ENCODE measurements around the gene RICTOR.

RICTOR gene

DNA sequence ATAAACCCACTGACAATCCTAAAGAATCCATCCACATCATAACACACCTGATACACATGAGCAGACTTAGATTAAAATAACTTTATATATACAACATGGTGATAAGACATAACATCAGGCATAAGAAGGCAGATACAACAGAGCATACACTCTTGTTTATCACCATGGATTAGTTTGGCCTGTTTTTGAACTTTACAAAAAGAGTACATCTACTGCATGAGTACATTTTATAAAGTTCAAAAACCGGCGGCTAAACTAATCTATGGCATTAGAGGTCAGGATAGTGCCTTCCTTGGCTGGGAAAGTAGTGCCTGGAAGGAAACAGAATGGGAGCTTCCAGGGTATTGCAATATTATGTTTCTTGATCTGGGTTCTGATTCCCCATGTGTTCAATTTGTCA is 15.1 kb downstream of the RICTOR start:
- no peak overlapping the region for H3K4me3 ChIP-seq (replicated peaks in 1 of 2; ENCODE audit: low read depth in 2 of 2, low read length in 2 of 2)
- DNase-seq (ENCODE audit: low read depth in 2 of 2) = no peak
- TF ChIP-seq CTCF (IDR thresholded peaks at IDR 0.05; ENCODE audit: low read depth, low read length) = no peak

GRCh38 chr5:39058178-39058921 is 15.8 kb downstream of the RICTOR start:
- peak overlapping the region in 1 of 2 donors; percentile 26 for H3K4me3 ChIP-seq (replicated peaks in 1 of 2; ENCODE audit: low read depth in 2 of 2, low read length in 2 of 2)
- no peak for TF ChIP-seq CTCF (IDR thresholded peaks at IDR 0.05; ENCODE audit: low read depth, low read length)
- no peak for DNase-seq (ENCODE audit: low read depth in 2 of 2)

DNA sequence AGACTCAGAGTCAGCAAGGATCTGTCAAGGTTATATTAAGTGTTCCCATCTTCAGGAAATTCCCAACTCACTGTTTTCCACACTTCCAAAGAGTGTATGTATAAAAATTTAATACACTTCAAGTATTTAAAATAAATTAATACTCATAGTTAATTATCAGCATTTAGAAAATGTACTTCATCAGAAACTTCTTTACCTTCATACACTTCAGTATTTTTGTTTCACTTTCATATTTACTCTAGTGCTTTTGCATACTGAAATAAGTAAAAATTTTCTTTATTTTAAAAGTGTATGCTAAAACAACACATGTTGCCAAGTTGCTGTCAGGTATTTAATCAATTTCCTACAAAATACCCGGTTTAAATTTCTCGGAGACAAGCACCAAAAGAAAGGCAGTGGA is 16.5 kb downstream of the RICTOR start:
- DNase-seq (ENCODE audit: low read depth in 2 of 2) = no peak
- TF ChIP-seq CTCF (IDR thresholded peaks at IDR 0.05; ENCODE audit: low read depth, low read length) = no peak
- H3K4me3 ChIP-seq (replicated peaks in 1 of 2; ENCODE audit: low read depth in 2 of 2, low read length in 2 of 2) = peak overlapping the region in 1 of 2 donors; percentile 26

DNA sequence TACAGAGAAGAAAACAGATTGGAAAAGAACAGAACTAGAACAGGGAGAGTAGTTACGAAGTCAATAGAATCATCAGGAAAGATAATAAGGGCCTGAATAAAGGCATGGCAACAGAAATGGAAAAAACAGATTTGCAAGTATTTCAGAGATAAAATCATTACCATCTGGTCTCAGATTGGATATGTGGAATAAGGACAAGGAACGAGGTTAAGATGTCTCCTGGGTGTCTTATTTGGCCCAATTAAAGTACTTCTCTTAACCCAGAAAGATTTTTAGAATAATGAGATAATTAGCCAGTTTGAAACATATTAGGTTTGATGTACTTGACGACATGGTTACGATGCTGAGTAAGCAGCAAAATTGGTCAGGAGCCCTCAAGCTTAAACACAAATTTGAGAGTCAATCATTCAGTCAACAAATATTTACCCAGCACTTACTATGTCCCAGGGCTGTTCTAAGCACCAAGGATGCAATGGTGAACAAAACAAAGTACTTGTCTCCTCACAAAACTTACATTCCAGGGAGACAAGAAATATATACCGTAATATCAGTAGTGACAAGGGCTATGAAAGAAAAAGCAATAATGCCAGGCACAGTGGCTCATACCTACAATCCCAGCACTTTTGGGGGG is 18.3 kb downstream of the RICTOR start:
- H3K4me3 ChIP-seq (replicated peaks in 1 of 2; ENCODE audit: low read depth in 2 of 2, low read length in 2 of 2) = no peak overlapping the region
- no peak for DNase-seq (ENCODE audit: low read depth in 2 of 2)
- TF ChIP-seq CTCF (IDR thresholded peaks at IDR 0.05; ENCODE audit: low read depth, low read length) = no peak

DNA sequence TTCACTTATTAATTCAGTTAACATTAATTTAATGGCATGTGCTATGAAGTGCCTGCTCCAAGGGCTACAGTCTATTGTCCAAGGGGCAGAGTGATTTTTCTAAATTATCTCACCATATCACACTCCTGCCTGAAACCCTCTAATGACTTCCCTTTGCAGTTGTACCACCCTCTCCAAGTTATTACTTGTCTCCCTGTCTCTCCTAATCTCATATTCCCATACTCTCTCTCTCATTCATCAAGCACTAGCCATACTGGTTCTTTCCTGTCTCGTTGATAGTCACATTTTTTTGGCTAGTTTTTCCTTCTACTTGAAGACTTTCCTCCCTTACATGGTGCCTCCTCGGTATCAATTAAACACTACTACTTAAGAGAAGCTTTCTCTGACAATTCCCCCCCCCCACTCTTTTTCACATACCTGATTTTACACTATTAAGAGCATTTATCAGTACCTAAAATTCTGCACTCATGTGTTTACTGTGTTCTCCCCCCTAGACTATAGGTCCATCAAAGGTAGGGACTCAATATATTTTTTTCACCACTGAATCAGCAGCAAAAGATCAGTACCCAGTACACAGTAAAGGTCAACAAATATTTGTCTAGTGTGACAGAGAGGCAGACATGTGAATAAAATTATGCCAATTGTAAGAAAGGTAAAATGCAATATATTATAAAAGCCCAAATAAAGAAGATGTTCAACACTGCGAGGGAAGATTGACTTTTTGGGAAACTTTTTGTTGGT is 19.0 kb downstream of the RICTOR start:
- H3K4me3 ChIP-seq (replicated peaks in 1 of 2; ENCODE audit: low read depth in 2 of 2, low read length in 2 of 2) = no peak overlapping the region
- no peak for TF ChIP-seq CTCF (IDR thresholded peaks at IDR 0.05; ENCODE audit: low read depth, low read length)
- DNase-seq (ENCODE audit: low read depth in 2 of 2) = no peak

DNA sequence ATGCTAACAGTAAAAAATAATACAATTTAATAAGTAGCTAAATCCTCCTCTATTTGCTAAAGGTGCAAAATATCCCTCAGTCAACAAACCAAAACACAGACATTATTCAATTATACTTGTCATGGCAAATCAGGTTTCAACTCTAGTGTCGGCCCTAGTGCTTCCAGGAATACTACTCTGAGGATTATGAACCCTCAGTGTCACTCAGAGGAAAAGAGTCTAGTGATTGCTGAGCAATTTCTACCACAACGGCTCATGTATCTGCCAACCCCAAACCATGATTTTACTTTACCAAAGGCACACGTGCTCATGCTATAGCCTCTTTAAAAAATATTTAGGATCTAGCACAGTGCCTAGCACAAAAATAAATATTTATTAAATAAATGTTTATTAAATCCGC is 21.0 kb downstream of the RICTOR start:
- no peak overlapping the region for H3K4me3 ChIP-seq (replicated peaks in 1 of 2; ENCODE audit: low read depth in 2 of 2, low read length in 2 of 2)
- no peak for TF ChIP-seq CTCF (IDR thresholded peaks at IDR 0.05; ENCODE audit: low read depth, low read length)
- no peak for DNase-seq (ENCODE audit: low read depth in 2 of 2)
